Mucosa of rectum (tissue), 2 donors: ENCODE results near the gene DHRSX.
"Not testable (repeated sequence)": the region's sequence is repeated elsewhere in the genome, so short reads cannot be mapped to it uniquely, and the experiment has no call there.

Experiments
- H3K27ac ChIP-seq, 2 donors: one replicate each; pipeline ENCODE4 v1.7.0; 2013; ENCODE audit warnings: inconsistent platforms in 2 of 2, low read depth in 2 of 2, low read length in 2 of 2
- H3K27me3 ChIP-seq, 2 donors: one replicate each; pipeline ENCODE4 v1.7.0; 2013; ENCODE audit warnings: low read length in 2 of 2; ENCODE audit not compliant: control insufficient read depth in 2 of 2, insufficient read depth in 2 of 2
- H3K36me3 ChIP-seq, 2 donors: one replicate each; pipeline ENCODE4 v1.7.0; 2013; ENCODE audit warnings: low read length in 2 of 2; ENCODE audit not compliant: control insufficient read depth in 2 of 2, insufficient read depth in 2 of 2
- H3K4me1 ChIP-seq, 2 donors: one replicate each; pipeline ENCODE4 v1.7.0; 2013; ENCODE audit warnings: low read length in 2 of 2, mild to moderate bottlenecking in 1 of 2; ENCODE audit not compliant: control insufficient read depth in 2 of 2, insufficient read depth in 2 of 2
- H3K4me3 ChIP-seq, 2 donors: one replicate each; pipeline ENCODE4 v1.7.0; 2013; ENCODE audit warnings: low read length in 2 of 2
- H3K9ac ChIP-seq, 2 donors: one replicate each; pipeline ENCODE4 v1.7.0; 2013; ENCODE audit warnings: low read length in 2 of 2, low read depth in 1 of 2, mild to moderate bottlenecking in 1 of 2
- H3K9me3 ChIP-seq, 2 donors: one replicate each; pipeline ENCODE4 v1.7.0; 2013; ENCODE audit warnings: low read length in 2 of 2; ENCODE audit not compliant: control insufficient read depth in 2 of 2
- donor health status: healthy.
- donor health status: Normal muscosa, but diverticular disease.

The DHRSX gene

GRCh38 chrX:2456091-2456490, 44.7 kb downstream of the DHRSX start:
- H3K4me1 ChIP-seq, H3K27me3 ChIP-seq, H3K9ac ChIP-seq, H3K27ac ChIP-seq, H3K36me3 ChIP-seq, H3K4me3 ChIP-seq, H3K9me3 ChIP-seq: not testable (repeated sequence)

- not testable (repeated sequence) for H3K9ac ChIP-seq, H3K9me3 ChIP-seq, H3K27me3 ChIP-seq, H3K4me1 ChIP-seq, H3K4me3 ChIP-seq, H3K36me3 ChIP-seq, H3K27ac ChIP-seq
These were observed 46.2 kb downstream of the DHRSX start for GRCh38 chrX:2454620-2455019.

GRCh38 chrX:2452799-2453198, 48.0 kb downstream of the DHRSX start:
- Histone ChIP-seq H3K9me3 (no peaks in the 10 kb centered on the region), H3K9ac (no peak overlapping the region), H3K27ac (no peak overlapping the region), H3K4me1 (no peaks in the 10 kb centered on the region), H3K27me3 (no peaks in the 10 kb centered on the region), H3K36me3 (peaks cover 0 to 5% of the 10 kb centered on the region in 2 donors), H3K4me3 (no peak overlapping the region)

- Histone ChIP-seq H3K27ac (no peak overlapping the region), H3K9me3 (no peaks in the 10 kb centered on the region), H3K27me3 (no peaks in the 10 kb centered on the region), H3K9ac (no peak overlapping the region), H3K4me1 (no peaks in the 10 kb centered on the region), H3K36me3 (peaks cover 2 to 5% of the 10 kb centered on the region in 2 donors), H3K4me3 (no peak overlapping the region)
These were observed 48.4 kb downstream of the DHRSX start for GRCh38 chrX:2452317-2452784.

- Histone ChIP-seq H3K9me3 (no peaks in the 10 kb centered on the region), H3K4me3 (no peak overlapping the region), H3K9ac (no peak overlapping the region), H3K27me3 (no peaks in the 10 kb centered on the region), H3K27ac (no peak overlapping the region), H3K4me1 (no peaks in the 10 kb centered on the region), H3K36me3 (peaks cover 3 to 5% of the 10 kb centered on the region in 2 donors)
These were observed 49.1 kb downstream of the DHRSX start for GRCh38 chrX:2451501-2452316.

- no peak overlapping the region for H3K9ac ChIP-seq
- H3K36me3 ChIP-seq = peaks cover 3 to 5% of the 10 kb centered on the region in 2 donors
- no peaks in the 10 kb centered on the region for H3K27me3 ChIP-seq
- H3K4me1 ChIP-seq = no peaks in the 10 kb centered on the region
- no peaks in the 10 kb centered on the region for H3K9me3 ChIP-seq
- no peak overlapping the region for H3K4me3 ChIP-seq
- no peak overlapping the region for H3K27ac ChIP-seq
These were observed 50.1 kb downstream of the DHRSX start for GRCh38 chrX:2450681-2451080.

- H3K4me1 ChIP-seq = no peaks in the 10 kb centered on the region
- peaks cover 3 to 5% of the 10 kb centered on the region in 2 donors for H3K36me3 ChIP-seq
- no peak overlapping the region for H3K4me3 ChIP-seq
- H3K9ac ChIP-seq = no peak overlapping the region
- H3K27me3 ChIP-seq = no peaks in the 10 kb centered on the region
- no peaks in the 10 kb centered on the region for H3K9me3 ChIP-seq
- H3K27ac ChIP-seq = no peak overlapping the region
These were observed 51.5 kb downstream of the DHRSX start for GRCh38 chrX:2449135-2449886.

- Histone ChIP-seq H3K4me1 (no peaks in the 10 kb centered on the region), H3K9ac (no peak overlapping the region), H3K9me3 (no peaks in the 10 kb centered on the region), H3K27ac (no peak overlapping the region), H3K27me3 (no peaks in the 10 kb centered on the region), H3K36me3 (peaks cover under 1 to 3% of the 10 kb centered on the region in 2 donors), H3K4me3 (no peak overlapping the region)
These were observed 53.3 kb downstream of the DHRSX start for GRCh38 chrX:2447484-2447883.

- Histone ChIP-seq H3K4me3 (no peak overlapping the region), H3K9ac (no peak overlapping the region), H3K36me3 (peaks cover 0 to 3% of the 10 kb centered on the region in 2 donors), H3K27ac (no peak overlapping the region), H3K4me1 (no peaks in the 10 kb centered on the region), H3K9me3 (no peaks in the 10 kb centered on the region), H3K27me3 (no peaks in the 10 kb centered on the region)
These were observed 54.0 kb downstream of the DHRSX start for GRCh38 chrX:2446815-2447214.
